PC-3 (cell line): ENCODE results near the gene METTL16.

Experiments used
- CTCF ChIP-seq: fragments of 300-600 bp; sonication (generic); conservative IDR thresholded peaks from 2 replicates; pipeline ENCODE4 v1.5.1; 2017; ENCODE audit warnings: antibody characterized with exemption, low read depth, mild to moderate bottlenecking, low read length
- EZH2 ChIP-seq: fragments of 300-600 bp; sonication (generic); IDR thresholded peaks from one replicate; pipeline ENCODE4 v1.6.1; 2017; ENCODE audit warnings: antibody characterized with exemption, mild to moderate bottlenecking, low read length; ENCODE audit not compliant: unreplicated experiment
- EZH2phosphoT487 ChIP-seq: fragments of 300-600 bp; sonication (generic); IDR thresholded peaks from 2 replicates; pipeline ENCODE4 v1.6.1; 2018; ENCODE audit warnings: mild to moderate bottlenecking, antibody characterized with exemption, low read length, borderline replicate concordance

GRCh38 chr17:2423271-2423670 is 88.4 kb downstream of the METTL16 start:
- no peak for TF ChIP-seq CTCF
- no peak for TF ChIP-seq EZH2phosphoT487
- no peak for TF ChIP-seq EZH2
